Activated CD4-positive, alpha-beta T cell treated with anti-CD3 and anti-CD28 coated beads, Interleukin-2, amount 50 U/mL, for 48 hours (primary cell): ENCODE results near the gene STAT5A.
A peak's percentile ranks its signal among the peaks of the same experiment; 100 is the strongest.
"Not testable (repeated sequence)": the region's sequence is repeated elsewhere in the genome, so short reads cannot be mapped to it uniquely, and the experiment has no call there.

Experiments
- DNase-seq, 2 experiments: peaks; one replicate each; pipeline ENCODE4 v3.0.0-alpha.2; 2020

The STAT5A gene

DNA sequence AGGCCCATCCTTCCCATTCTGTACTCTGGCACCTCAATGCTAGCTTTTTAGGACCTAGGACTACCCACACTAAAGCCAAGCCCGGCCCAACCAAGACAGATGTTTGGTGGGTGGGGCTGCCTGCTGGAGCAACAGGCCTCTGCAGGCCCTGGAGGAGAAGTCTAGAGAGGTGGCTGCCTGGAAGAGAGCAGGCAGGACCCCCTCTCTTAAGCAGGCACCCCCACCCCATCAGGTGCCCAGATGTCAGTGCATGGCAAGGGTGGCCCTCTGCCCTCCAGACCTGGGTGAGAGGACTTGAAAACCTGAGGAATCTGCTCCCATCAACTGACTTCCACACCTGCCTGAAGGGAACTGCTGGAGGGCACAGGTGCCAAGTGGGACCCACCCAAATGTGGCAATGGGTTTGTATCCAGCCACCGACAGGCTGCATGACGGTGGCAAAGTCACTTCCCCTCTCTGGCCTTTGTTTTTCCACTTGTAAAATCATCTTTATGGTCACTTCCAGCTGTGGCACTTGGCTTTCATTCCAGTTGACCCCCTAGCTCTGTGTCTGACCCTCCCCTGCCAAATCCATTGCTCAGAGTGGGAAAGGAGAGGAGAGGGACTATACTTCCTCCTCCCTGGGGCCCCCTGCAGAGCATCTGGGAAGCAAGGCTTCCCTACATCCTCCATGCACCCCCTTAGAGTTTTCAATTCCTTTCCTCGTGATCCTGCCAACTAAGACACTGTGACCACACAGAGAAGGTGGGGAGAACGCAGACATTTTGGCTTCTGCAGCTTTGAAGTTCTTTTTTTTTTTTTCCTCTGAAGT is 1.7 kb upstream of the STAT5A start:
- DNase-seq = no peak

GRCh38 chr17:42287305-42287976 is 857 bp upstream of the STAT5A start:
- peak; percentile 60 to 70 for DNase-seq

DNA sequence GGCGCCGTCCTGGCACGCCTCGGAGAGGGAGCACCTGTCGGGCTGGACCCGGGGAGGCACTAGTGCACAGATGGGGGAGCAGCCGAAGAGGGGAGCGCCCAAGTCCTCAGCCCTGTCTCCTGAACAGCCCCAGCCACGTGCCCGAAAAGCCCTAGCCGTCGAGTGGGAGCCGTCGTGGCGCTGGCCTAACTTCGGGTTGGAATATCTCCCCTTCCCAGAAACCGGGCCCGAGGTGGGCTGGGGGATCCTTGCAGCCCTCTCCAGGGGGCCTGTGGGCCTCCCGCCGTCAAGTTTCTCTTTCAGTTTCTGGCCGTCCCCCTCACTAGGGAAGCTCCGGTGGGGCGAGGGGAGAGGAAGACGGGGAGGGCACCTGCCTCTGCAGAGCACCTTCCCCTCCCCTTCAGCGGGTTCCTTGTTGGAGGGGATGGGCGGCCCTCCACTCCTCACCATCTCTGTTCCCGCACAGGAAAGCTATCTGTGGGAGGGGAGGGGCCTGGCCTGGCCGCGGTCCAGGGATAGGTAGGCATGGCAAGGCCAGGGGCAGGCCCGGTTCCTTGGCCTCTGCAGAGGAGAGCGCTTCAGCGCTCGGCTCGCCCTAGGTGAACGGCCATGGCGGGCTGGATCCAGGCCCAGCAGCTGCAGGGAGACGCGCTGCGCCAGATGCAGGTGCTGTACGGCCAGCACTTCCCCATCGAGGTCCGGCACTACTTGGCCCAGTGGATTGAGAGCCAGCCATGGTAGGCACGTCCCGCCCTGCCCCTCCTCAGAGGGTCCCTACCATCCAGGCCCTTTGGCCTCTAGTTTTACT is 709 bp downstream of the STAT5A start:
- DNase-seq = peak; percentile 68 to 77

DNA sequence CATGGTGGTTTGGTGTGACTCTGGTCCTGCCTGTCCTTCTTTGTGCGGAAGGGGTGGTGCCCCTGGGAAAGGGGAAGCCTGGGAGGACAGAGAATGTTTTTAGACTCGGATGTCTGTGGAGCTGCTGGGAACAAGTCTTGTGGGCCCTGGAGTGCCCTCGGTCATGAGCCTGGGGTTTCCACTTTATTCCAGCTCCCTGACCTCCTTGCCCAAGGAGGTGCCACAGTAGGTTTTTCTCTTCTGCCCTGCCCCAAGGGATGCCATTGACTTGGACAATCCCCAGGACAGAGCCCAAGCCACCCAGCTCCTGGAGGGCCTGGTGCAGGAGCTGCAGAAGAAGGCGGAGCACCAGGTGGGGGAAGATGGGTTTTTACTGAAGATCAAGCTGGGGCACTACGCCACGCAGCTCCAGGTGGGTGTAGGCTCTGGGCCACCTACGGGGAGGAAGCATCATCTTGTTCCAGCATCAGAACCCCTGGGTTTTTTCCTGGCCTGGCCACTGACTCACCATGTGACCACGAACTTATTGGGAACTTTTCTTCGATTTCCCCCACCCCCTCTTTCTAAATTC is 1.4 kb downstream of the STAT5A start:
- peak; percentile 75 to 82 for DNase-seq

DNA sequence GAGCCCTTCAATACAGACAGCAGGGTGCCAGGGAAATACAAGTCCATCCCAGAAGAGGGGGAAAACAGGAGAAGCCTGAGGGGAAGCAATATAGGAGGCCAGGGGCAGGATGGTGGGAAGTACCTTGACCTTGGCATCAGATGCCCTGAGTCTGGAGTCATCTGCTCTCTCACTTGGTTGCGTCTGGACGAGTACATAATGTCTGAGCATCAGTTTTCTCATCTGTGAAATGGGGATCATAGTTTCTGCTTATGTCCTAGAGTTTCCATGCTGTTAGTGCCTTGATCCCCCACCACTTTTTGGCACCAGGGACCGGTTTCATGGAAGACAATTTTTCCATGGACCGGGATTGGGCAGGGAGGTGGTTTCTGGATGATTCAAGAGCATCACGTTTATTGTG is 2.3 kb downstream of the STAT5A start:
- no peak for DNase-seq

- no peak for DNase-seq
Observed at GRCh38 chr17:42291129-42291528, 2.8 kb downstream of the STAT5A start.

- no peak for DNase-seq
Observed at GRCh38 chr17:42294469-42295398, 6.4 kb downstream of the STAT5A start.

- DNase-seq = no peak
Observed at GRCh38 chr17:42296012-42296411, 7.7 kb downstream of the STAT5A start.

DNA sequence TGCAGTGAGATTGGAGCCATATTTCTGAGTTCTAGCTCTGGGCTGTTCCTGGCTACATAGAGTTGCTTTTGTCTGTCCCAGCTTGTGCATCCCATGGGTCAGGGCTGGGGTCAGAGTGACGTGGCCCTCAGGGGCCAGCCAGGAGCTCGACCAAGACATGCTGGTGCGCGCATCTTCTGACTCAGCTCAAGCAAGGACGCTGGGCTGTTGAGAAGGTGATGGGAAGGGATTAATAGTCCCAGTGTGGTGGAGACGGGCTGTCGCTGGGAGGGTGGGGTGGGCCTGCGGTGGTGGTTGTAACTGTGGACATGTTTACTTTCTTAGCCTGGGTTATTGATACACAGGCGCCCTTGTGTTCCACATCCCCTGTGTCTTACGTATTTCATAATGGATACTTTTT is 9.5 kb downstream of the STAT5A start:
- DNase-seq = not testable (repeated sequence)

- DNase-seq = not testable (repeated sequence)
Observed at GRCh38 chr17:42299361-42299760, 11.1 kb downstream of the STAT5A start.

DNA sequence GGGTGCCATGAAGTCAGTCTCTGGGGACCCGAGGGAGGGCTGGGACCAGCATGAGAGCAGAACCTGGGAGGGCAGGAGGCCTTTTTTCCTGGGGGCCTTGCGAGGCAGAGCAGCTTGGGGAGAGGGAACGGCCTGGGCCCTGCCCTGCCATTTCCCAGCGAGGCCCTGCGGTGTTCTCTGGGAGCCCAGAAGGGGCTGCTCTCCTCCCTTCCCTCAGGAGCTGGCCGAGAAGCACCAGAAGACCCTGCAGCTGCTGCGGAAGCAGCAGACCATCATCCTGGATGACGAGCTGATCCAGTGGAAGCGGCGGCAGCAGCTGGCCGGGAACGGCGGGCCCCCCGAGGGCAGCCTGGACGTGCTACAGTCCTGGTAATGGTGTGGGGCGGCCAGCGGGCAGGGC is 11.6 kb downstream of the STAT5A start:
- DNase-seq = not testable (repeated sequence)

- DNase-seq = no peak
Observed at GRCh38 chr17:42301022-42301421, 12.7 kb downstream of the STAT5A start.

GRCh38 chr17:42303694-42304093 is 15.4 kb downstream of the STAT5A start:
- no peak for DNase-seq

DNA sequence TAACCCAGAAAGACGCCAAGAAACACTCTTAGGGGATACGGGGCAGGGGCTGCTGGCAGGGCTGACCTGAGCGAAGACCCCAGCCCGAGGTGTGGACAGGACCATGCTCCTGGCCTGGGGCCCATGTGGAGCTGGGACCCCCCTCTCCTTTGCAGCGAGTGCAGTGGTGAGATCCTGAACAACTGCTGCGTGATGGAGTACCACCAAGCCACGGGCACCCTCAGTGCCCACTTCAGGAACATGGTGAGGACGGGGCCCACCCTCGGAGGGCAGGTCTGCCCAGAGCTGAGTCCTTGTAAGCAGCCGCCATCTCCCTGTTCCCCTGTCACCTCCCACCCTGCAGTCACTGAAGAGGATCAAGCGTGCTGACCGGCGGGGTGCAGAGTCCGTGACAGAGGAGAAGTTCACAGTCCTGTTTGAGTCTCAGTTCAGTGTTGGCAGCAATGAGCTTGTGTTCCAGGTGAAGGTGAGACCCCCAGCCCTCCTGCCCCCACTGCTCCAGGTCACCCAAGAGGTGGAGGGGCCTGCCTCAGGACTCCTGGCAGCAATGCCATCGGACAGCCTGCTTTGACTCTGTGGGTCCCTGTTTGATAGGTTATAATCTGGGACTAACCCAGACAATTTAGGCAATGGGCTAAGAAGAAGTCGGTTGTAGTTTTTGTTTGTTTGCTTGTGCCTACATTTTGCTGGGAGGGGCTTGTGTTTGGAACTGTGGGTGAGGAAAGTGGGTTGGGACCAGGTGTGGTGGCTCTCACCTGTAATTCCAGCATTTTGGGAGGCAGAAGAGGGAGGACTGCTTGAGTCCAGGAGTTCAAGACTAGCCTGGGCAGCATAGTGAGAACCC is 16.1 kb downstream of the STAT5A start:
- DNase-seq = no peak

DNA sequence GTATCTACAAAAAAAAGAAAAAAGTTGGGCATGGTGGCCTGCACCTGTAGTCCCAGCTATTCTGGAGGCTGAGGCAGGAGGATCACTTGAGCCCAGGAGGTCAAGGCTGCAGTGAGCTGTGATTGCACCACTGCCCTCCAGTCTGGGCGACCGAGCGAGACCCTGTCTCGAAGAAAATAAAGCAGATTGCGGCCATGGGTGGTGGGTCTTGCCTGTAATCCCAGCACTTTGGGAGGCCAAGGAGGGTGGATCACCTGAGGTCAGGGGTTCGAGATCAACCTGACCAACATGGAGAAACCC is 16.7 kb downstream of the STAT5A start:
- DNase-seq = not testable (repeated sequence)

DNA sequence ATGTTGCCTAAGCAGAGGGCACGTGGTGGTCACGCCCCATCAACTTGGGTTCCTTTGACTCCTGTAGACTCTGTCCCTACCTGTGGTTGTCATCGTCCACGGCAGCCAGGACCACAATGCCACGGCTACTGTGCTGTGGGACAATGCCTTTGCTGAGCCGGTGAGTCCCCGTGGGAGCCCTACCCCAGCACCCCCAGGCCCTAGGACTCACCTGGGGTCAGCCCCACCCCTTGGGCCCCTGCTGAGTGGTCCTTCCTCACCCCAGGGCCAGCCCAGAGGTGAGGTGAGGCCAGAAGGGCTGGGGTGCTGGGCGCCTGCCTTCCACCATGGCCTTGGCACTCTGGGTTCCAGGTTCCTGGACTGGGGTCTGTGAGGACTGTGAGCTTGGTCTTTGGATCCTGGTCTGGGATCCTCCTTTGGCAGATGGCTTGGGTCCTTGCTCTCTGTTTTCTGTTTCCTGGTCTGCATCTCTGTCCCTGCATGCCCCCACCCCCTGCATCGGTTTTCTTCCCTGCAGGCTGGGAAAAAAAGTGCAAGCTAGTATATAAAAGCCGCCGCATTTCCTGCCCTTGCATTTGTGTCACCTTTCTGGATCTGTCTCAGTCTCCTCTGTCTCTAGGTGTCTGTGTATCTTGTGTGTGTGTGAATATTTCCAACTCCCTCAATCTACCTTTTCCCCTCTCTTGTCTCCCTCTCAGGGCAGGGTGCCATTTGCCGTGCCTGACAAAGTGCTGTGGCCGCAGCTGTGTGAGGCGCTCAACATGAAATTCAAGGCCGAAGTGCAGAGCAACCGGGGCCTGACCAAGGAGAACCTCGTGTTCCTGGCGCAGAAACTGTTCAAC is 17.5 kb downstream of the STAT5A start:
- DNase-seq = no peak

DNA sequence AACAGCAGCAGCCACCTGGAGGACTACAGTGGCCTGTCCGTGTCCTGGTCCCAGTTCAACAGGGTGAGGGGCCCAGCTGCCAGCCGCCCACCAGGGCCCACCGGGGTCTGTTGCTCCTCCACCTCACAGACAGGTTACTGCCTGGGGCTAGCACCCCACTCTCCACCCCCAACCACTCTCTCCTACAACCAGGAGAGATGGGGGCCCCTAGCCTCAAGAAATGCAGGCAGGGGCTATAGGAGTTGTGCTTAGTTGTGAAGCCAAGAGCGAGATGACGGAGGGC is 18.0 kb downstream of the STAT5A start:
- DNase-seq = no peak

DNA sequence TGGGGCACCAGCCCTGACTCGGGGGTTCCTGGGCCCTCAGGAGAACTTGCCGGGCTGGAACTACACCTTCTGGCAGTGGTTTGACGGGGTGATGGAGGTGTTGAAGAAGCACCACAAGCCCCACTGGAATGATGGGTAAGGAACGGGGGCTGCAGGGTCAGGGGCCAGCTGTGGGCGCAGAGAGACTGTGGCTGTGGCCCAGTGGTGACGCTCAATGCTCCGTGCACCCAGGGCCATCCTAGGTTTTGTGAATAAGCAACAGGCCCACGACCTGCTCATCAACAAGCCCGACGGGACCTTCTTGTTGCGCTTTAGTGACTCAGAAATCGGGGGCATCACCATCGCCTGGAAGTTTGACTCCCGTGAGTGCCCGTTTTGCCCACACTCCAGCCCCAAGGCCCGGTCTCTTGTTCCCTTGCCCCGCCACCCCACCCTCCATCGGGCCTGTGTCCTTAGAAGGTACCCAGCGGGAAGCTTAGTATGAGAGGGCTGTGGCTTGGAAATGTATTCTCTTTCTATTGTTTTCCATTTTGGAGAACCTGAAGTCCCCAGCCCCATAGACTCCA is 19.1 kb downstream of the STAT5A start:
- DNase-seq = no peak

GRCh38 chr17:42308446-42308845 is 20.1 kb downstream of the STAT5A start:
- DNase-seq = no peak

DNA sequence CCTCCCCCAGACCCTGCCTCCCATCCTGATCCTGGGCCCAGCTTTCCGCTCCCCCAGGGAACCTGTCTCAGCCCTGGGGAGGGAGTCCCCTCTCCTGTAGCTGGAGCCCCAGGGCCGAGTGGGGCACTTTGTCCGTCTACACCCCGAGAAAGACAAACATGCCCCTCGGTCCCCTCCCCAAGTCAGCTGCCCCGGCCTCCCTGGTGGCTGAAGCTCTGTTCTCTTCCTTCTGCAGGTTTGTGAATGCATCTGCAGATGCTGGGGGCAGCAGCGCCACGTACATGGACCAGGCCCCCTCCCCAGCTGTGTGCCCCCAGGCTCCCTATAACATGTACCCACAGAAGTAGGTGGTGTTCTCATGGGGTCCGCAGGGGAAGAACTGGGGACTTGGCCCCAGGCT is 20.8 kb downstream of the STAT5A start:
- DNase-seq = no peak
